ENCODE results near the gene GYS1.
"Not testable (repeated sequence)": the region's sequence is repeated elsewhere in the genome, so short reads cannot be mapped to it uniquely, and the experiment has no call there.

GYS1 gene

DNA sequence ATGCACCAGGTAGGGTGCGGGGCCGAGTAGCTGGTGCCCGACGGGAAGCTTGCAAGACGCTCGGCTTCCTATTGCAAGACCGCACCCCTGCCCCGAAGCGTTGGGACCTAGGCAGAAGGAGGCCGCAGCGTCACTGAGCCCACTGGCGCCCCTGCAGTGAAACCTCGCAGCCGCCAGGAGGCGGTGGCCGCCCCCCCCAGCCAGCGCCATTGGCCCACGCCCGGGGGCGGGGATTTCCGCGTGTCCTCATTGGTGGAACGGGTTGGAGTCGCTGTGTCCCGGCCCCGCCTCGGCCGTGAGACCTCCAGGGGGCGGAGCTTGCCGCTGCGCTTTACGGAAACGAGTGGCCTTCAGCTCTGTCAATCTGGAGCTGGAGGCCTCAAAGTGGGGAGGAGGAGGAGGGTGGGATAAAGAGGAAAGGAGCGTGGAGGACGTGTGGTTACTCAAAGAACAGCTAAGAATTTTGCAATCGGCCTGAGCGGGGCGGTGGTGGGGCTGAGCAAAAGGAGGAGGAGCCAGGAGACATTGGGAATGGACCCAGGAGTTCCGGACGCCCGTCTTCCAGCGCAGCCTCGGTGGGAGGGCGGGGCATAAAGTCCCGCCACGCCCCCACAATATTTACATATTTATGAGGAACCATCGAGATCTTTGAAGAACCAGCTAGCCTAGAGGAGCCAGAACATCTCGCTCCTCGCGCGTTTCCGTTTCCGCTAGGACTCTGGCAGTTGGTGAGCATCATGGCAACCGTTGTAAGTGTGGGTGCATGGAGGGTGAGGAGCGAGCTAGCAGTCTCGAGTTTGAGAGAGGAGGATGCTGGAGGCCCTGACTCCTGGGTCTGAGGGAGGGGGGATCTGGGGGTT, at the start of gene GYS1, which contains the start of gene RUVBL2:
Gene GYS1 (minus strand): TSS at position 135 of the 860 bp plus-strand sequence. CDS start 197 bp downstream, outside the sequence.
Gene RUVBL2 (plus strand): TSS at position 713 of the 860 bp plus-strand sequence. CDS start 25 bp downstream, at position 738.
- peak; percentile 100 for DNase-seq (ENCODE audit: low spot score)

GRCh38 chr19:49042666-49043065, 49.6 kb upstream of the GYS1 start:
- not testable (repeated sequence) for DNase-seq (ENCODE audit: low spot score)

DNA sequence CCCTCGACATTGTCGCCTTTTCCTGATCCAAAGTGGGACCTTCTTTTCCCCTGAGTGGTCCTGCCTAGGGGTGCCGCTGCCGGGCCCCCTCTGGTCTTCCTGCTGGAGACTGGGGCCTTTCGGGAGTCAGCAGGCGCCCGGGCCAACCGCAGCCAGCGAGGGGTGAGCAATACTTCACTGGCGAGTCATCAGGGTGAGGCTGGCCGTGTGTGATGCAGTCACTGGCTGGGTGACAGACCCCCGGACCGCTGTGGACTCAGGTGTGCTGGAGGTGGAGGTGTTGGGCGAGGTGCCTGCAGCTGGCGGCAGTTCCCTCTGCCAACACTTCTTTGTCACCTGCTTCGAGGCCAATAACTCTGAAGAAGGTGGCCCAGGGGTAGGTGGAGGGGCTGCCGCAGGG, 49.1 kb upstream of the GYS1 start:
- no peak for DNase-seq (ENCODE audit: low spot score)

GRCh38 chr19:49039736-49040135, 46.6 kb upstream of the GYS1 start:
- DNase-seq (ENCODE audit: low spot score): not testable (repeated sequence)

DNA sequence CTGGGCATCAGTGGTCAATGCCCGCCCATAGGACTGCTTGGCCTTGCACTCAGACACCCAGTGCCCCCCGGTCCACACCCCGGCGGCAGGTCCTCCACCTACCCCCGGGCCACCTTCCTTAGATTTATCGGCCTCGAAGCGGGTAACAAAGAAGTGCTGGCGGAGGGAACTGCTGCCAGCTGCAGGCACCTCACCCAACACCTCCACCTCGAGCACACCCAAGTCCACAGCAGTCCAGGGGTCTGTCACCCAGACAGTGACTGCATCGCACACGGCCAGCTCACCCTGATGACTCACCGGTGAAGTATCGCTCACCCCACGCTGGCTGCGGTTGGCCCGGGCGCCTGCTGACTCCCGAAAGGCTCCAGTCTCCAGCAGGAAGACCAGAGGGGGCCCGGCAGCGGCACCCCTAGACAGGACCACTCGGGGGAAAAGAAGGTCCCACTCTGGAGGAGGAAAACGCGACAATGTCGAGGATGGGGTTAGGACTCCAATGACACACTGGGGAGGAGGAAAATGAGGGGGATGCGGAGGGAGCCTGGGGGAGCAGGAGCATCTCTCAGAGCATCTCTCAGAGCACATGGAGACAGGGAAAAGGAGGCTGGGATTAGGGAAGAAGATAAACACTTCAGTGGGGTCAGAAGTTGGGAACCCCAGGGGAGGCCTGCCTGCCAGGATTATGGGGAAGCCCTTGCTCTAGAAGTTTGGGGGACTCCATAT, 45.6 kb upstream of the GYS1 start:
- not testable (repeated sequence) for DNase-seq (ENCODE audit: low spot score)

DNA sequence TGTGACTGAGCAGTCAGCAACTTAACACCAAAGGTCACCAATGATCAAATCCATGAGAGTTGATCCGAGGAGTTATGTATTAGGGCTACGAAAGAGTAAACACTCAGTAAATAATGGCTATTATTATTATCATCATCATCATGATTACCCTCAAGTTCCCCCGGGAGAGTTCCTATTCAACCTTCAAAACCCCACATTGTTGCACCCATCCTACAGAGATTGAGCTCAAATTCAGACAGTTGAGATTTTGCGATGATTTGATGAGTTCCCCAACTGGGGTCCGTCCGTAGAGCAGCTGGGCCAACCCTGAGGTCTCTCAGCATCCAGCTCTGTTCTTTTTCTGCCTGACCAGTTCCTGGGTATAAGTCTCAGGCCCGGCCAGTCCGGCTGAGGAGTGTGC, 45.0 kb upstream of the GYS1 start:
- not testable (repeated sequence) for DNase-seq (ENCODE audit: low spot score)

DNA sequence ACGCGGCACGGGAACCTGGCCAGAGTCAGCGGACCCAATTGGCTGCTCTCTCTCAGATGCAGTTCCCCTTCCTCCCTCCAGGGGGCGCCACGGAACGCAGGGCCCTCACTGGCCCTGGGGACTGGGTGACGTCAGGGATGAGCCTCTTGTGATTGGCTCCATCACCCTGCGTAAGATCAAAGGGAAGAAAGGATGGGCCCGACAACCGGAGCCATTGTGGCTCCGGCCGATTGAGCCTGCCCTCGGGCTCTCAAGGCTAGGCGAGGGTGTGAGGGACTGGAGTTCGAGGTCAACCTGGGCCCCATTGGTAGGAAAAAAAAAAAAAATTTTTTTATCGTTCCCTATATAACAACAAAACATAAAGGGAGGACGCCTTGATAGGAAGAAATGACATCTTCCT, 43.7 kb upstream of the GYS1 start, which contains the start of gene CGB1:
Gene CGB1 (minus strand): TSS at position 81 of the 400 bp plus-strand sequence. CDS start 184 bp downstream, outside the sequence.
- DNase-seq (ENCODE audit: low spot score): not testable (repeated sequence)

DNA sequence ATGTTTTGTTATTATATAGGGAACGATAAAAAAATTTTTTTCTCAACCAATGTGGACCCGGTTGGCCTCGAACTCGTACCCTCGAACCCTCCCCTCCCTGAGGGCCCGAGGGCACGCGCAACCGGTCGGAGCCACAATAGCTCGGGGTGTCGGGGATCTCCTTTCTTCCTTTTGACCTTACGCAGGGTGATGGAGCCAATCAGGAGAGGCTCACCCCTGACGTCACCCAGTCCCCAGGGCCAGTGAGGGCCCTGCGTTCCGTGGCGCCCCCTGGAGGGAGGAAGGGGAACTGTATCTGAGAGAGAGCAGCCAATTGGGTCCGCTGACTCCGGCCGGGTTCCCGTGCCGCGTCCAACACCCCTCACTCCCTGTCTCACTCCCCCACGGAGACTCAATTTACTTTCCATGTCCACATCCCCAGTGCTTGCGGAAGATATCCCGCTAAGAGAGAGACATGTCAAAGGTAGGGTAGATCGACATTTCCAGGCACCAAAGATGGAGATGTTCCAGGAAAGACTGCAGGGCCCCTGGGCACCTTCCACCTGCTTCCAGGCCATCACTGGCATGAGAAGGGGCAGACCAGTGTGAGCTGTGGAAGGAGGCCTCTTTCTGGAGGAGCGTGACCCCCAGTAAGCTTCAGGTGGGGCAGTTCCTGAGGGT, 38.7 kb upstream of the GYS1 start, which contains the start of gene CGB2:
Gene CGB2 (plus strand): TSS at position 249 of the 660 bp plus-strand sequence. CDS start 206 bp downstream, at position 455.
- DNase-seq (ENCODE audit: low spot score): not testable (repeated sequence)

DNA sequence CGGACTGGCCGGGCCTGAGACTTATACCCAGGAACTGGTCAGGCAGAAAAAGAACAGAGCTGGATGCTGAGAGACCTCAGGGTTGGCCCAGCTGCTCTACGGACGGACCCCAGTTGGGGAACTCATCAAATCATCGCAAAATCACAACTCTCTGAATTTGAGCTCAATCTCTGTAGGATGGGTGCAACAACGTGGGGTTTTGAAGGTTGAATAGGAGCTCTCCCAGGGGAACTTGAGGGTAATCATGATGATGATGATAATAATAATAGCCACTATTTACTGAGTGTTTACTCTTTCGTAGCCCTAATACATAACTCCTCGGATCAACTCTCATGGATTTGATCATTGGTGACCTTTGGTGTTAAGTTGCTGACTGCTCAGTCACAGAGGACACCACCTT, 37.2 kb upstream of the GYS1 start:
- DNase-seq (ENCODE audit: low spot score): not testable (repeated sequence)

- not testable (repeated sequence) for DNase-seq (ENCODE audit: low spot score)
Observed at GRCh38 chr19:49029749-49030148, 36.6 kb upstream of the GYS1 start.

DNA sequence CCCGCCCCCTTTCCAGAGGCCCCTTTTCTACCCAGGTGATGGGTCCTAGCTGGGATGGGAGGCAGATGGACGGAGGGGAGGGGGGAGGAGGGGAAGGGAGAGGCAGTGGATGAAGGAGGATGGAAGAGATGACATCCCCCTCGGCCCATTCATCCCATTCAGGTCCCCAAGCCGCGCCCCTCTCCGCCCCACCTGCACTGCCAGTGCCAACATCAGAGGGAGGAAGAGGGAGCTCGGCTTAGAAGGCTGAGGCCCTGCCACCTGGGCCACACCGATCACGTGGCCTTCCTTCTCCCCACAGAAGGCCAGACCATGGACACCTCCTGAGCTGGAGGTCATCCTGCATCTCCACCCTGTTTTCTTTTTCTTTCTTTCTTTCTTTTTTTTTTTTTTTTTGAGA, 35.6 kb upstream of the GYS1 start:
- DNase-seq (ENCODE audit: low spot score): not testable (repeated sequence)

GRCh38 chr19:49025599-49025998, 32.5 kb upstream of the GYS1 start:
- not testable (repeated sequence) for DNase-seq (ENCODE audit: low spot score)

- not testable (repeated sequence) for DNase-seq (ENCODE audit: low spot score)
Observed at GRCh38 chr19:49025088-49025487, 32.0 kb upstream of the GYS1 start.

DNA sequence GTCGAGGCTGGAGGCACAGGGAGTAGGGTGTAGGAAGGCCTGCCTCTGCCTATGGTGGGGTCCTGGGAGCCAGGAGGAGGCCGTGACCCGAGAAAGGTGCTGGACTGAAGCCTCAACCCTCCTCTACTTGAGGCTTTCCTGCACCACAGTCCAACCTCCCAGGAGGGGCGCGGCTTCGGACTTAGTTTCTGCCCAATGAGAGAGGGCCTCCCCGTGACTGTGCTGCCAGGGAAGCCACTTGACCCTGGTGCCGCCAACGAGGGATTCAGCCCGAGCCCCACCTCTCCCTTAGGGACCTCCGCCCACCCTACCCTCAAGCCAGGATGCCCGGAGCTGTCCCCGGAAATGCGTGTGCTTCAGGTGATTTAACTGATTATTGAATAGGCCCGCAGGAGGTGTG, 31.1 kb upstream of the GYS1 start, which contains the start of gene CGB3:
Gene CGB3 (minus strand): TSS at position 101 of the 400 bp plus-strand sequence. CDS start 362 bp downstream, outside the sequence.
- DNase-seq (ENCODE audit: low spot score): not testable (repeated sequence)

- no peak for DNase-seq (ENCODE audit: low spot score)
Observed at GRCh38 chr19:49022116-49022515, 29.0 kb upstream of the GYS1 start.

DNA sequence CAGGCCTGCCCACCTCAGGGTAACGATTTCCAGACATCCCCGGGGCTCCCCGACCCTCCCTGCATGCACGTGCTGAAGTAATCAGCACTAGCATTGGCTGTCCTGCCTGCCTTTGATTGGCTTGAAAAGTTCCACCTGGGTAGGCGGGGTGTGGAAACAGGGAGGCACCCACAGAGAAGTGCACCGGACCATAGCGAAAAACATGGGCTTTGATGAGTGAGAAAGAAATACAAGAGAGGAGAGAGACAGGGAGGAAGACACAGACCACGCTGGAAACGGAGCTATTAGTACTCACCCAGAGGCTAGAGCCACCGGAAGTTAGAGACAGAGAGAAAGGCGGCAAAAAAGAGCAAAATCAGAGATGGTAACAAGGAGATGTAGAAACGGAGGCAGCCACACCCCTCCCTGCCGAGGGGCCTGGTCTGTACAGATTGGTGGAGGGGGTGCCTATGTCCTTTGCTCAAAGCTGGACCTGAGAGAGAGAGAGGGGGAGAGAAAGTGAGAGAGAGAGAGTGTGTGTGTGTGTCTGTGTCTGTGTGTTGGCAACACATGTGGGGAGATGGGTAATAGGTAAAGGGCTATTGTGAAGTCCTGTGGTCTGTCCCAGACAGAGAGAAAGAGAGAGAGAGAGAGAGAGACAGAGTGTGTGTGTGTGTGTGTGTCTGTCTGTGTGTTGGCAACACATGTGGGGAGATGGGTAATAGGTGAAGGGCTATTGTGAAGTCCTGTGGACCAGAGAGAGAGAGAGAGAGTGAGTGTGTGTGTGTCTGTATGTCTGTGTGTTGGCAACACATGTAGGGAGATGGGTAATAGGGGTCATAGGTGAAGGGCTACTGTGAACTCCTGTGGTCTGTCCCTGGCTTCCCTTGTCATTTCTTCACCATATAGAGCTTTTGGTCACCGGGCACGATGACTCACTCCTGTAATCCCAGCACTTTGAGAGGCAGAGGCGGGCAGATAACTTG, 28.1 kb upstream of the GYS1 start:
- no peak for DNase-seq (ENCODE audit: low spot score)

DNA sequence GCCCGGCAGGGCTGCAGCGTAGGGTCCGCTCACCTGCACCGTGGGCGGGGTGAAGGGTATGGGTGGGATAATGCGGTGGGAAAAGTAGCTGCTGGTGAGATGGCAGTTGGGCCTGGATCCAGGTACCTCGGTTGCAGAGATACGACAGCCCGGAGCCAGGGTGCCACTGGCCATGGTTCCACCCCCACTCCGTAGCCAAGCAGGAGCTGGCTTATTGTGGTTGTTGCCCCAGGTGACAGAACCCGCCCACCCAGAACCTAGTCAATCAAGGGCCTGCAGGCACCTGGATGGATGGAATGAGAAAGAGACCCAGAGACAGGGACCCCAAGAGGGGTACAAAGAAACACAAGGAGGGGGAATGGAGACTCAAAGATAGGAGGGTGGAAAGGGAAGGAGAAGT, 27.2 kb upstream of the GYS1 start:
- no peak for DNase-seq (ENCODE audit: low spot score)

DNA sequence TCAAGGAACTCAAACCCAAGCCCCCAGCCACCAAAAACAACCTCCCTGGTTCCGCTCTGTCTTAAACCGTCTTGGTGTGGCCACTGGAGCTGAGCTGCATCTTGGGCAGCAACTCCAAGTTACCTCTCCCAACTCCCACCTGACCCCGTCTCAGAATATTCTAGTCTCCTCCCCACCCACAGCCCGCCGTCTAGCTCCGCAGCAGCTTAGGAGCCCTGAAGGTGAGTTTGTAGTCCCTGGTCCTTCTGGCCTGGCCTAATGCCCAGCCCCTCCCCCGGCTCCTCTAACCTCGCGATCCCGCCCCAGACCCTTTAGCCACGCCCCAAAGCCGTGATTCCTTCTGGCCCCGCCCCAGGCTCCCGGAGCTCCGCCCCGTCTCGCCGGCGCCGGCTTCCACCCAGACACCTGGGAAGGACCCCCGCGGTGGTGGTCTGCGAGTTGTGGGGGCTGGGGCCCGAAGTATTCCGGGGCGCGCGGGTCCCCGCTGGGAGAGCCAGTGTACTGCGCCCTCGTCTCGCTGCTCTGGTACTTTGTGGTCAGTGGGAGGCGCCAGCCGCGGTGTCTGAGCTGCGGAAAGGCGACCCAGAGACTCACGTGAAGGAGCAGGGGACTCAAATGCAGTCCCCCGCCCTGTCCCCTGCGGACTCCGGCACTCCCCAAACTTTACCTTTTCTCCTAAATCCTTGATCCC, 26.3 kb upstream of the GYS1 start:
- DNase-seq (ENCODE audit: low spot score): peak; percentile 30

- DNase-seq (ENCODE audit: low spot score): peak; percentile 21
Observed at GRCh38 chr19:49018388-49019241, 25.5 kb upstream of the GYS1 start.

Measured in kidney capillary endothelial cell (primary cell).